Mesenchymal stem cell (in vitro differentiated cells and primary cell): Measurements from ENCODE around the gene GUCD1.

Experiments
- DNase-seq: peaks from one replicate; pipeline ENCODE4 v3.0.0-alpha.2; 2013
- H2AFZ ChIP-seq: one replicate; pipeline ENCODE4 v1.6.1; 2013; ENCODE audit warnings: low read depth, mild to moderate bottlenecking, control low read depth, inconsistent platforms, low read length, moderate library complexity
- H2AK5ac ChIP-seq: 2 replicates; pipeline ENCODE4 v1.6.1; 2013; ENCODE audit warnings: low read length, moderate library complexity, mild to moderate bottlenecking, inconsistent platforms; ENCODE audit not compliant: severe bottlenecking
- H2BK120ac ChIP-seq: one replicate; pipeline ENCODE4 v1.6.1; 2013; ENCODE audit warnings: low read depth, mild to moderate bottlenecking, inconsistent platforms, low read length, moderate library complexity
- H2BK12ac ChIP-seq, 2 experiments: one replicate each; pipeline ENCODE4 v1.6.1; 2013; ENCODE audit warnings: inconsistent platforms in 2 of 2, low read length in 2 of 2, mild to moderate bottlenecking in 2 of 2, moderate library complexity in 2 of 2, control low read depth in 1 of 2
- H2BK15ac ChIP-seq: one replicate; pipeline ENCODE4 v1.6.1; 2013; ENCODE audit warnings: mild to moderate bottlenecking, low read depth, inconsistent platforms; ENCODE audit not compliant: poor library complexity, severe bottlenecking
- H2BK5ac ChIP-seq: 2 replicates; pipeline ENCODE4 v1.6.1; 2013; ENCODE audit warnings: low read depth, mild to moderate bottlenecking, low read length, control low read depth, inconsistent platforms; ENCODE audit not compliant: poor library complexity, severe bottlenecking
- H3K14ac ChIP-seq, 2 experiments: one replicate each; pipeline ENCODE4 v1.6.1; 2013; ENCODE audit warnings: inconsistent platforms in 2 of 2, low read length in 2 of 2, control low read depth in 1 of 2, mild to moderate bottlenecking in 1 of 2, moderate library complexity in 1 of 2
- H3K18ac ChIP-seq, 2 experiments: one replicate each; pipeline ENCODE4 v1.6.1; 2013; ENCODE audit warnings: inconsistent platforms in 2 of 2, low read length in 2 of 2, control low read depth in 1 of 2, low read depth in 1 of 2, mild to moderate bottlenecking in 1 of 2
- H3K23ac ChIP-seq, 2 experiments: one replicate each; pipeline ENCODE4 v1.6.1; 2013; ENCODE audit warnings: inconsistent platforms in 2 of 2, low read length in 2 of 2, mild to moderate bottlenecking in 2 of 2, moderate library complexity in 2 of 2, control low read depth in 1 of 2
- H3K27ac ChIP-seq: 2 replicates; pipeline ENCODE4 v1.5.1; 2013; ENCODE audit warnings: mild to moderate bottlenecking, moderate library complexity, low read length, control low read depth, inconsistent platforms; ENCODE audit not compliant: poor library complexity, severe bottlenecking
- H3K27me3 ChIP-seq, 2 experiments: 2 replicates each; pipeline versions ENCODE4 v1.6.1 to v1.7.0; 2013; ENCODE audit warnings: low read length in 2 of 2, mild to moderate bottlenecking in 2 of 2, moderate library complexity in 2 of 2, control low read depth in 1 of 2, inconsistent platforms in 1 of 2; ENCODE audit not compliant: control insufficient read depth in 1 of 2, insufficient read depth in 1 of 2
- H3K36me3 ChIP-seq, 2 experiments: 2 replicates each; pipeline versions ENCODE4 v1.6.1 to v1.7.0; 2013; ENCODE audit warnings: low read length in 2 of 2, control low read depth in 1 of 2, inconsistent platforms in 1 of 2, low read depth in 1 of 2, mild to moderate bottlenecking in 1 of 2; ENCODE audit not compliant: insufficient read depth in 2 of 2, control insufficient read depth in 1 of 2
- H3K4ac ChIP-seq, 2 experiments: one replicate each; pipeline ENCODE4 v1.6.1; 2013; ENCODE audit warnings: inconsistent platforms in 2 of 2, low read length in 2 of 2, mild to moderate bottlenecking in 2 of 2, moderate library complexity in 2 of 2, control low read depth in 1 of 2, low read depth in 1 of 2
- H3K4me1 ChIP-seq: 2 replicates; pipeline ENCODE4 v1.6.1; 2013; ENCODE audit warnings: low read depth, low read length, control low read depth; ENCODE audit not compliant: control insufficient read depth, insufficient read depth
- H3K4me2 ChIP-seq: 2 replicates; pipeline ENCODE4 v1.6.1; 2013; ENCODE audit warnings: low read length, mild to moderate bottlenecking, inconsistent platforms; ENCODE audit not compliant: poor library complexity, severe bottlenecking
- H3K4me3 ChIP-seq, 2 experiments: 2 replicates each; pipeline versions ENCODE4 v1.5.1 to v1.7.0; 2013; ENCODE audit warnings: low read length in 2 of 2, mild to moderate bottlenecking in 2 of 2, control low read depth in 1 of 2, low read depth in 1 of 2; ENCODE audit not compliant: insufficient read depth in 1 of 2
- H3K79me1 ChIP-seq: replicated peaks from 2 replicates; pipeline ENCODE4 v1.6.1; 2013; ENCODE audit warnings: mild to moderate bottlenecking, control low read depth, low read length, inconsistent platforms; ENCODE audit not compliant: poor library complexity, severe bottlenecking
- H3K9ac ChIP-seq: 2 replicates; pipeline ENCODE4 v1.7.0; 2013; ENCODE audit warnings: mild to moderate bottlenecking, low read length, moderate library complexity
- H3K9me3 ChIP-seq: 2 replicates; pipeline ENCODE4 v1.7.0; 2013; ENCODE audit warnings: mild to moderate bottlenecking, low read length; ENCODE audit not compliant: control insufficient read depth
- H4K8ac ChIP-seq: one replicate; pipeline ENCODE4 v1.6.1; 2013; ENCODE audit warnings: inconsistent platforms, mild to moderate bottlenecking, low read length, moderate library complexity
- H4K91ac ChIP-seq: one replicate; pipeline ENCODE4 v1.6.1; 2013; ENCODE audit warnings: mild to moderate bottlenecking, low read length, inconsistent platforms
- WGBS: methylation state at CpG from one replicate; pipeline ENCODE4 v1.1.7; 2013; ENCODE audit warnings: mixed read lengths; 5-methylcytosine and 5-hydroxymethylcytosine counted together

Gene GUCD1

DNA sequence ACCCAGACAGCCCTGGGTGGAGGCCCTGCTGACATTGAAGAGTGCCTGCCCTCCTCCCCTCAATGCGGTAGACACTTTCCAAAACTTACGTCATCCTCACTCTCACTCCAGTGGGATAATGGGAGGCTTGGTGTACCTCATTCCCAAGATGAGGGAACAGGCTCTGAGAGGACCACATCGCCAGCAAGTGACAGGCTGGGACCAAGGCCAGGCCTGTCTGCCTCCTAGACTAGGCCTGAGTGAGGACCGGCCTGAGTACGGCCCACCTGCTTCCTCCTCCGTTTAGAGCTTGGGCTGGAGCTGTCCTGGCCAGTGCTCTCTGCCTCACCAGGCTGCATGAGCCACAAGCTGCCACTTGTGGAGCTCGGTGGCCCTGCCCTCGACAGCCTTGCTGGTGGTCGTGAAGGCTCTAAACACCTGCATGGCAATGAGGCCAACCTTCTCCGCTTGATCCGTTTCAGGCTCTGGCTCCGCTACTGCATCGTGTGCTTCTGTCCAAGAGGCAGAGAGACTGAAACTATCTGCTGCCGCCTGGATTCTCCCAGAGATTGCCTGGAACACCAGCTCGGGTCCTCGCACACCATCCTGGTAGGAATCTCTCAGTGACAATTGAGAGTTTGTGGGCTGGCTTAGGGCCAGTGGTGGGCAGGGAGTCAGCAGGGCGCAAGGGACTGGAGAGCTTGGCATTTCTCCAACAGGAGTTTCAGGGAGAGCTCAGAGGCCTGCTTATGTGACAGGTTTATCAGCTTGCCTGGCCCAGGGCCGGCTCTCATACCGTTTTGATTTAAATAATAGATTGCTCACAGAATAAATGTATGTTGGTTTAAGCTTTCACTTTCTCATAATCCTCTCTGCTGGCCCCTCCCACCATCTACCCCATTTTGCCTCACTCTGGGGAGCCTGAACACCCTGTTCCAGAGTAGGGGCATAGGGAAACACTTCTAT is 28.6 kb upstream of the GUCD1 start:
- no peak overlapping the region for H3K4me2 ChIP-seq
- H3K4ac ChIP-seq: no peak overlapping the region
- H3K79me1 ChIP-seq: no peaks in the 10 kb centered on the region
- H3K27me3 ChIP-seq: no peaks in the 10 kb centered on the region
- 89% methylated on average over 17 of the region's 19 CpGs for WGBS
- peak overlapping the region; percentile 45 for H3K9ac ChIP-seq
- peaks cover 32 to 39% of the 10 kb centered on the region in 2 experiments for H3K36me3 ChIP-seq
- no peak overlapping the region for H2BK5ac ChIP-seq
- H2AFZ ChIP-seq: no peak overlapping the region
- H3K14ac ChIP-seq: no peak overlapping the region
- H3K4me1 ChIP-seq: peaks cover 25% of the 10 kb centered on the region
- H2BK12ac ChIP-seq: no peak overlapping the region
- peak overlapping the region; percentile 12 for H2BK15ac ChIP-seq
- H3K4me3 ChIP-seq: peak overlapping the region in 1 of 2 experiments; percentile 53
- no peak overlapping the region for H3K18ac ChIP-seq
- no peak overlapping the region for H2AK5ac ChIP-seq
- no peak overlapping the region for H4K91ac ChIP-seq
- no peak overlapping the region for H3K23ac ChIP-seq
- no peak overlapping the region for H2BK120ac ChIP-seq
- H3K27ac ChIP-seq: no peak overlapping the region
- no peak for DNase-seq
- no peak overlapping the region for H4K8ac ChIP-seq
- H3K9me3 ChIP-seq: no peaks in the 10 kb centered on the region

DNA sequence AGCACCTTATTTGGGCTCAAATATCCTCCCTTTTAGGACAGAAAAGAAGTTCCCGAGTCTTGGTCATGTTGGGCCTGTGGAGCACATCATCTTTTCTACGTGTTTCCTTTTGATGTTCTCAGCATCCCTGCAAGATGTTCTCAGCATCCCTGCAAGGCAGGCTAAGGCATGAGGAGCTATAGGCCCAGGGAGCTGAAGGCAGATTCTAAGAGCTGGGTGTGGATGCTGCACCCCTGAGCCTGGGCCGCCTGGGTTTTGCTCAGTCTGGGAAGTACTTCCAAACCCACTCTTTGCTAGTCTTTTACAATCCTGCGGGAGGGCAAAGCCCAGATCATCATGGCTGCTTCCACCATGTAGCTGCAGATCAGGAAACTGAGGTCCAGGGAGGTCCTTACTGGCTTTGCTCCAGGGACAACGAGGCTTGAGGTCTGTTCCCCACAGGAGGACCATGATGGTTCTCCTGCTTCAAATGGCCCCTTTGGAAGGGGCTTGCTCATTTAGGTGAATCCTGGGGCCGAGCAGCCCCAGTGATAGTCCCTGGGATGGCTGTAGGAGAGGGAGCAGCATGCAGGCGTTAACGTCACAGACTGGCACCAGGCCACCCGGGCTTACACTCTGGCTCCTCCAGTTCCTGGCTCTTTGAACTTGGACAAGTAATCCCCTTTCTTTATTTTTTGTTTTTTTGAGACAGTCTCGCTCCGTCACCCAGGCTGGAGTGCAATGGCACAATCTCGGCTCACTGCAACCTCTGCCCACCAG is 27.3 kb upstream of the GUCD1 start:
- DNase-seq: no peak
- H3K36me3 ChIP-seq: peaks cover 30% of the 10 kb centered on the region in 2 experiments
- no peak overlapping the region for H2BK15ac ChIP-seq
- no peak overlapping the region for H3K4me2 ChIP-seq
- no peak overlapping the region for H3K23ac ChIP-seq
- peaks cover 1% of the 10 kb centered on the region for H3K79me1 ChIP-seq
- no peak overlapping the region for H3K4ac ChIP-seq
- no peak overlapping the region for H3K4me3 ChIP-seq
- H2BK120ac ChIP-seq: no peak overlapping the region
- no peak overlapping the region for H2BK5ac ChIP-seq
- H3K4me1 ChIP-seq: peaks cover 19% of the 10 kb centered on the region
- no peak overlapping the region for H3K9ac ChIP-seq
- 99% methylated on average over 11 of the region's 12 CpGs for WGBS
- H2AK5ac ChIP-seq: no peak overlapping the region
- H3K27ac ChIP-seq: no peak overlapping the region
- H3K14ac ChIP-seq: no peak overlapping the region
- H2AFZ ChIP-seq: no peak overlapping the region
- no peaks in the 10 kb centered on the region for H3K27me3 ChIP-seq
- H2BK12ac ChIP-seq: no peak overlapping the region
- no peak overlapping the region for H4K91ac ChIP-seq
- H3K9me3 ChIP-seq: no peaks in the 10 kb centered on the region
- no peak overlapping the region for H3K18ac ChIP-seq
- no peak overlapping the region for H4K8ac ChIP-seq

DNA sequence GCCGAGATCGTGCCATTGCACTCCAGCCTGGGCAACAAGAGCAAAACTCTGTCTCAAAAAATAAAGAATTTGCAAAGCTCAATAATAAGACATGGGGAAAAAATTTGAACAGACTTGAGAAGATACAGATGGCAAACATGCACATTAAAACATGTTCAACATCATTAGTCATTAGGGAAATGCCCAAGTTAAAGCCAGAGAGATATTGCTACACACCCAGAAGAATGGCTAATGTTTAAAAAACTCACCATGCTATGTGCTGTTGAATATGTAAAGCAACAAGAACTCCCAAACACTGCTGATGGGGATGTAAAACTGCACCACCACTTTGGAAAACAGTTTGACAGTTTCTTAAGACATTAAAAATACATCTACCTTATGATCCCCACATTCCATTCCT is 25.3 kb upstream of the GUCD1 start:
- Histone ChIP-seq H2BK15ac (no peak overlapping the region), H3K4ac (no peak overlapping the region), H2BK5ac (no peak overlapping the region), H3K9me3 (no peaks in the 10 kb centered on the region), H3K27me3 (no peaks in the 10 kb centered on the region), H3K4me3 (no peak overlapping the region), H3K14ac (no peak overlapping the region), H3K4me1 (peaks cover 16% of the 10 kb centered on the region), H3K18ac (no peak overlapping the region), H3K4me2 (no peak overlapping the region), H2BK120ac (no peak overlapping the region), H3K23ac (no peak overlapping the region), H4K8ac (no peak overlapping the region), H3K36me3 (peaks cover 19 to 22% of the 10 kb centered on the region in 2 experiments), H4K91ac (no peak overlapping the region), H3K79me1 (peaks cover 1% of the 10 kb centered on the region), H2BK12ac (no peak overlapping the region), H2AK5ac (no peak overlapping the region), H2AFZ (no peak overlapping the region), H3K27ac (no peak overlapping the region), H3K9ac (no peak overlapping the region)
- WGBS: 100% methylated on average over 1 of the region's 2 CpGs
- DNase-seq: peak; percentile 87

DNA sequence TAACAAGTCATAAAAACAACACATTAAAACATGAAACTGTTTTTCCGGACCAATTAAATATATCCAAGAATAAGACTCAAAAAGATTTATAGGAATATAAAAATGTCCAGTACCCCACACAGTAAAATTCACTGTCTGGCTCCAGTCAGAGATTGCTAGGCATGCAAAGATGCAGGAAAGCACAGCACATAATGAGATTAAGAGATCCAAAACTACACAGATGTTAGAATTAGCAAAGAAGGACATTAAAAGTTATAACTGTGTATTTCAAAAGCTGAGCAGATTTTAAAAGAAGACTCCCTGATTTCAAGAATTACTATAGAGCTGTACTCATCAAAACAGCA is 24.3 kb upstream of the GUCD1 start:
- no peak overlapping the region for H3K23ac ChIP-seq
- H3K4me3 ChIP-seq: no peak overlapping the region
- no peak overlapping the region for H3K18ac ChIP-seq
- peaks cover 13 to 32% of the 10 kb centered on the region in 2 experiments for H3K36me3 ChIP-seq
- no peak overlapping the region for H2BK5ac ChIP-seq
- H2BK12ac ChIP-seq: no peak overlapping the region
- peaks cover 1% of the 10 kb centered on the region for H3K79me1 ChIP-seq
- H4K91ac ChIP-seq: no peak overlapping the region
- WGBS: 100% methylated on average over 1 of the region's 1 CpG
- no peak overlapping the region for H3K4me2 ChIP-seq
- no peak overlapping the region for H3K4ac ChIP-seq
- H3K9me3 ChIP-seq: no peaks in the 10 kb centered on the region
- H2AK5ac ChIP-seq: no peak overlapping the region
- no peak overlapping the region for H3K27ac ChIP-seq
- no peak overlapping the region for H3K9ac ChIP-seq
- no peaks in the 10 kb centered on the region for H3K27me3 ChIP-seq
- no peak overlapping the region for H4K8ac ChIP-seq
- peaks cover 11% of the 10 kb centered on the region for H3K4me1 ChIP-seq
- no peak overlapping the region for H2BK120ac ChIP-seq
- no peak for DNase-seq
- no peak overlapping the region for H2AFZ ChIP-seq
- H3K14ac ChIP-seq: no peak overlapping the region
- no peak overlapping the region for H2BK15ac ChIP-seq
